ENCODE measurements around the gene P4HA1.
A peak's percentile ranks its signal among the peaks of the same experiment; 100 is the strongest.
"Not testable (repeated sequence)": the region's sequence is repeated elsewhere in the genome, so short reads cannot be mapped to it uniquely, and the experiment has no call there.

Gene P4HA1

DNA sequence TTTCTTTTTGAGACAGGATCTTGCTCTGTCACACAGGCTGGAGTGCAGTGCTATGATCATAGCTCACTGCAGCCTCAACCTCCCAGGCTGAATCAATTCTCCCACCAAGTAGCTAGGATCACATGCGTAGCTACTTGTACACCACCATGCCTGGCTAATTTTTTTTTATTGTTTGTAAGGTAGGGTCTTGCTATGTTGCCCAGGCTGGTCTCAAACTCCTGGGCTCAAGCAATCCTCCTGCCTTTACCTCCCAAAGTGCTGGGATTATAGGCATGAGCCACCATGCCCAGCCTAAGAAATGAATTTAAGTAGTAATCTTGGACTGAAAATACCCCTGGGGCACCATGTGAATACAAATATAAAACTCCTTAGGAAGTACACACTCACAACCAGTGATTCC lies 19.4 kb upstream of the P4HA1 start:
- Histone ChIP-seq H3K36me3 (ENCODE audit: insufficient read depth, low read length) (peaks cover under 1% of the 10 kb centered on the region), H3K27ac (ENCODE audit: low read depth, low read length) (no peak overlapping the region), H3K9ac (ENCODE audit: low read length) (no peak overlapping the region), H3K4me3 (ENCODE audit: low read depth in 1 of 2, low read length in 2 of 2) (no peak overlapping the region), H3K4me1 (ENCODE audit: insufficient read depth, low read length) (no peaks in the 10 kb centered on the region), H3K27me3 (ENCODE audit: control insufficient read depth in 1 of 2, insufficient read depth in 2 of 2, low read length in 2 of 2) (no peaks in the 10 kb centered on the region), H3K9me3 (ENCODE audit: low read length) (no peaks in the 10 kb centered on the region)

DNA sequence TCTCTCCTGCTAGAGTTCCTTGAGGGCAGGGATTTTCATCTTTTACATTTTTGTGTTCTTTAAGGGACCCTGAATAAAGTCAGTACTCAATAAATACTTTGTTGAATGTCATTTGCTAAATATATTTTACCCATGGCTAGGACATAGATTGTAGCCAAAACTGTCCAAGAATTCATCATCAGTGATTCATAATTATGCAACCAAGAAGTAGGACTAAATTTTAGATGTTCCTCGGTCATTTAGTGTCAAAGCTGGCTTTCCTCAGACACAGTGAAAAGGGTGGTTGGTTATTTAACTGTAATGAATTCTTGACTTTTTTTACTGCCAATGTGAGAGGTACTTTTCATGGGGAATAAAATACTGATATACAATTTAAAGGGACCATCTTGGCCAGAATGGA lies 16.9 kb upstream of the P4HA1 start:
- no peak overlapping the region for H3K9ac ChIP-seq (ENCODE audit: low read length)
- no peaks in the 10 kb centered on the region for H3K4me1 ChIP-seq (ENCODE audit: insufficient read depth, low read length)
- H3K27ac ChIP-seq (ENCODE audit: low read depth, low read length) = no peak overlapping the region
- no peaks in the 10 kb centered on the region for H3K9me3 ChIP-seq (ENCODE audit: low read length)
- H3K27me3 ChIP-seq (ENCODE audit: control insufficient read depth in 1 of 2, insufficient read depth in 2 of 2, low read length in 2 of 2) = no peaks in the 10 kb centered on the region
- H3K36me3 ChIP-seq (ENCODE audit: insufficient read depth, low read length) = no peaks in the 10 kb centered on the region
- H3K4me3 ChIP-seq (ENCODE audit: low read depth in 1 of 2, low read length in 2 of 2) = no peak overlapping the region

DNA sequence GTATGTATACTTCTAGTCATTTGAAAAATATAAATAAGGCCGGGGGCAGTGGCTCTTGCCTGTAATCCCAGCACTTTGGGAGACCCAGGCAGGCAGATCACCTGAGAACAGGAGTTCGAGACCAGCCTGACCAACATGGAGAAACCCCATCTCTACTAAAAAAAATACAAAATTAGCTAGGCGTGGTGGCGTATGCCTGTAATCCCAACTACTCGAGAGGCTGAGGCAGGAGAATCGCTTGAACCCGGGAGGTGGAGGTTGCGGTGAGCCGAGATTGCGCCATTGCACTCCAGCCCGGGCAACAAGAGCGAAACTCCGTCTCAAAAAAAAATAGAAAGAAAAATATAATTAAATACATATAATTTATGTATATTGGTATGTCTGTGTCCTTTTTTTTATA lies 15.4 kb upstream of the P4HA1 start:
- not testable (repeated sequence) for H3K9ac ChIP-seq (ENCODE audit: low read length); H3K36me3 ChIP-seq (ENCODE audit: insufficient read depth, low read length); H3K4me3 ChIP-seq (ENCODE audit: low read depth in 1 of 2, low read length in 2 of 2); H3K27me3 ChIP-seq (ENCODE audit: control insufficient read depth in 1 of 2, insufficient read depth in 2 of 2, low read length in 2 of 2); H3K4me1 ChIP-seq (ENCODE audit: insufficient read depth, low read length); H3K9me3 ChIP-seq (ENCODE audit: low read length); H3K27ac ChIP-seq (ENCODE audit: low read depth, low read length)

DNA sequence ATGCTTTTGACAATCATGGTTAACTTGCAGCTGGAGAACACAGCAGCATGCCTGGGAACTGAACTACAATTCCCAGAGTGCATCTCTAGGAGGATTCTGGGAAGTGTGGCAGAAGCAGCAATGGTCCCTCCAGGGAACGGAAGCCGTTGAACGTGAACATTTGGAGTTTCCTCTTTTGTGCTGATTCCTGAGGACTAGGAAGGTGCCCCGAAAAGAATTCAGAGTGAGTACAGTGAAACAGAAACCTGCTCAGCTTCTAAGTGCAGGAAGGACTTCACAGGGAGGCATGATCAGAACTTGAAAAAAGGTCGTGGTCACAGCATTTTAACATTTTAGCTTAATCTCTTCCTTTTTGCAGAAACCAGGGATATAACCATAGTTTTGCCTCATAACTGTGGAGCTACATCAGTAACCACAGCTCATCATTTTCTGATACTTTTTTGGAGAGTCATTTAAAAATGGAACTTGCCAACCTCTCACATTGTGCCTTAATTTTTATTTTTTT lies 13.7 kb upstream of the P4HA1 start, which contains the start of gene NUDT13:
Gene NUDT13, plus strand, starts transcription at position 111 of the 505 bp plus-strand sequence. CDS start 3,911 bp downstream, outside the sequence.
- Histone ChIP-seq H3K4me3 (ENCODE audit: low read depth in 1 of 2, low read length in 2 of 2) (peak within 1 kb of the TSS; percentile 30 to 80), H3K27me3 (ENCODE audit: control insufficient read depth in 1 of 2, insufficient read depth in 2 of 2, low read length in 2 of 2) (no peaks in the 10 kb centered on the region), H3K9ac (ENCODE audit: low read length) (peak within 1 kb of the TSS; percentile 85), H3K36me3 (ENCODE audit: insufficient read depth, low read length) (no peaks in the 10 kb centered on the region), H3K4me1 (ENCODE audit: insufficient read depth, low read length) (no peaks in the 10 kb centered on the region), H3K27ac (ENCODE audit: low read depth, low read length) (peak within 1 kb of the TSS; percentile 86), H3K9me3 (ENCODE audit: low read length) (no peaks in the 10 kb centered on the region)

DNA sequence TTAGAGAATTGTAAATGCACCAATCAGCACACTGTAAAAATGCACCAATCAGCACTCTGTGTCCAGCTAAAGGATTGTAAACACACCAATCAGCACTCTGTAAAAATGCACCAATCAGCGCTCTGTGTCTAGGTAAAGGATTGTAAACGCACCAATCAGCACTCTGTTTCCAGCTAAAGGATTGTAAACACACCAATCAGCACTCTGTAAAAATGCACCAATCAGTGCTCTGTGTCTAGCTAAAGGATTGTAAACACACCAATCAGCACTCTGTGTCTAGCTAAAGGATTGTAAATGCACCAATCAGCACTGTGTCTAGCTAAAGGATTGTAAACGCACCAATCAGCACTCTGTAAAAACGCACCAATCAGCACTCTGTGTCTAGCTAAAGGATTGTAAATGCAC lies 12.6 kb upstream of the P4HA1 start:
- H3K36me3 ChIP-seq (ENCODE audit: insufficient read depth, low read length); H3K9ac ChIP-seq (ENCODE audit: low read length); H3K27ac ChIP-seq (ENCODE audit: low read depth, low read length); H3K4me1 ChIP-seq (ENCODE audit: insufficient read depth, low read length); H3K27me3 ChIP-seq (ENCODE audit: control insufficient read depth in 1 of 2, insufficient read depth in 2 of 2, low read length in 2 of 2); H3K9me3 ChIP-seq (ENCODE audit: low read length); H3K4me3 ChIP-seq (ENCODE audit: low read depth in 1 of 2, low read length in 2 of 2): not testable (repeated sequence)

DNA sequence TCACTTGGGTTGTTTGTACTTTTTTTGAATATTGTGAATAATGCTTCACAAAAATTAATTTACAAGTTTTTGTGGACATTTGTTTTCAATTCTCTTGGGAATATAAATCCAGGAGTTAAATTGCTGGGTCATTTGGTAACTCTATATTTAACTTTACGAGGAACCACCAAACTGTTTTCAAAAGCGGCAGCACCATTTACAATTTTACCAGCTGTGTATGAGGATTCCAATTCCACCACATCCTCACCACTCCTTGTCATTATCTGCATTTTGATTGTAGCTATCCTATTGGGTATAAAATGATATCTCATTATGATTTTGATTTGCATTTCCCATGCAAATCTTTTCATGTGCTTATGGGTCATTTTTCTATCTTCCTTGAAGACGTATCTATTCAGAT lies 9.6 kb upstream of the P4HA1 start:
- H3K9ac ChIP-seq (ENCODE audit: low read length) = no peak overlapping the region
- no peaks in the 10 kb centered on the region for H3K9me3 ChIP-seq (ENCODE audit: low read length)
- no peak overlapping the region for H3K4me3 ChIP-seq (ENCODE audit: low read depth in 1 of 2, low read length in 2 of 2)
- H3K36me3 ChIP-seq (ENCODE audit: insufficient read depth, low read length) = no peaks in the 10 kb centered on the region
- H3K27me3 ChIP-seq (ENCODE audit: control insufficient read depth in 1 of 2, insufficient read depth in 2 of 2, low read length in 2 of 2) = no peaks in the 10 kb centered on the region
- no peaks in the 10 kb centered on the region for H3K4me1 ChIP-seq (ENCODE audit: insufficient read depth, low read length)
- H3K27ac ChIP-seq (ENCODE audit: low read depth, low read length) = no peak overlapping the region

DNA sequence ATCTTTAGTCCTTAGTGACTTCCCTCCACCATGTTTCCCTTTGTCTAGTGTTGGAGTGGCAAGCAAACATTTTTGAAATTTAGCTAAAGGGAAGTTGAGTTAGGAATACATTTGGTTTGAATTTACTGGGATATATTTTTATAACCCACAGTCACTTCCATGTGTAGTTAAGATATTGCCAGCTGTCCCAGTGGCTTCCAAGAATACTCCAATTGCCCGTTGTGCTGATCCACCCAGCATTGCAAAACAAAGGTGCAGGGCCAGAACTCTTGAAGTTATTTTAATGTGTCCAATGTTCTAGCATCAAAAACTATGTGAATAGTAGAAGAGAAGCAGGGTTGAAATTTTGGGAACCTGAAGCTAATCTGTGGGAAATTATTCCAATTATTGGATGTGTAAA lies 2.5 kb upstream of the P4HA1 start:
- no peaks in the 10 kb centered on the region for H3K36me3 ChIP-seq (ENCODE audit: insufficient read depth, low read length)
- H3K9me3 ChIP-seq (ENCODE audit: low read length) = no peaks in the 10 kb centered on the region
- no peaks in the 10 kb centered on the region for H3K27me3 ChIP-seq (ENCODE audit: control insufficient read depth in 1 of 2, insufficient read depth in 2 of 2, low read length in 2 of 2)
- H3K27ac ChIP-seq (ENCODE audit: low read depth, low read length) = no peak overlapping the region
- no peak overlapping the region for H3K9ac ChIP-seq (ENCODE audit: low read length)
- peaks cover 15% of the 10 kb centered on the region for H3K4me1 ChIP-seq (ENCODE audit: insufficient read depth, low read length)
- no peak overlapping the region for H3K4me3 ChIP-seq (ENCODE audit: low read depth in 1 of 2, low read length in 2 of 2)

DNA sequence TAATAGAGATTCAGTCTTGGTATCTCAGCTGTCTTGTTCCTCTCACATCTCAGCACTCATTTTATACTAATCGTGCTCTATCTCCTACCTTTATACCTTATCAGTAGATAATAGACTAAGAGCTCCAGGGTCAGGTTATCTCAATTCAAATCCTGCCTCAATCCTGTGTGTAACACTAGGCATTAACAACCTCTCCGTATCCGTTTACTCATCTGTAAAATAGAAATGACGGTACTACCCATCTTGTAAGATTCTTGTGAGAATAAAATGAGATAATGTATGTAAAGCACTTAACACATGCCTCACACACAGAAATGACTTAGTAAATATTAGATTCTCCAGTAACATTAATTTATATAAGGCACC lies 622 bp upstream of the P4HA1 start:
- Histone ChIP-seq H3K36me3 (ENCODE audit: insufficient read depth, low read length) (no peaks in the 10 kb centered on the region), H3K27ac (ENCODE audit: low read depth, low read length) (peak overlapping the region; percentile 100), H3K9me3 (ENCODE audit: low read length) (no peaks in the 10 kb centered on the region), H3K4me3 (ENCODE audit: low read depth in 1 of 2, low read length in 2 of 2) (peak overlapping the region in 1 of 2 donors; percentile 86), H3K9ac (ENCODE audit: low read length) (no peak overlapping the region), H3K27me3 (ENCODE audit: control insufficient read depth in 1 of 2, insufficient read depth in 2 of 2, low read length in 2 of 2) (no peaks in the 10 kb centered on the region), H3K4me1 (ENCODE audit: insufficient read depth, low read length) (peaks cover 18% of the 10 kb centered on the region)

DNA sequence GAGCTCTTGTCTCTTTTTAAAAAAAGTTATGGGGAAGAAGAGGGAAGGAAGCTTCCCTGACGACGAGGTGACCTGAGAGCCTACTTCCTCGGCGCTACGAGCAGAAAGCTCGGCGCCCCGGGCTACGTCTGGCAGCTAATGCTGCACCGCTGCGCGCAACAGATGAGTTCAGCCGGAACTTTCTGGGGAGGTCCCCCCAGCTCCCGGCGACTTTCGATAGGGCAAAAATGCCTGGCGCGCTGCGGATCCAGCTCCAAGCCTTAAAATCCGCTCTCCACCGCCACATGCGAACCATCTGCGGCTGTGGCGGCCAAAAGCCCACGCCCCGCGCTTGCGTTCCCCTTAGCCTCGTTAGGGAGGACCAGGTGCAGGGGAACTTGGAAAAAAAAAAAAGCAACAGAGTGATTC lies 621 bp downstream of the P4HA1 start:
- Histone ChIP-seq H3K9me3 (ENCODE audit: low read length) (no peaks in the 10 kb centered on the region), H3K27me3 (ENCODE audit: control insufficient read depth in 1 of 2, insufficient read depth in 2 of 2, low read length in 2 of 2) (no peaks in the 10 kb centered on the region), H3K9ac (ENCODE audit: low read length) (peak overlapping the region; percentile 91), H3K27ac (ENCODE audit: low read depth, low read length) (peak overlapping the region; percentile 100), H3K4me3 (ENCODE audit: low read depth in 1 of 2, low read length in 2 of 2) (peak overlapping the region; percentile 86 to 92), H3K36me3 (ENCODE audit: insufficient read depth, low read length) (no peaks in the 10 kb centered on the region), H3K4me1 (ENCODE audit: insufficient read depth, low read length) (peaks cover 18% of the 10 kb centered on the region)

DNA sequence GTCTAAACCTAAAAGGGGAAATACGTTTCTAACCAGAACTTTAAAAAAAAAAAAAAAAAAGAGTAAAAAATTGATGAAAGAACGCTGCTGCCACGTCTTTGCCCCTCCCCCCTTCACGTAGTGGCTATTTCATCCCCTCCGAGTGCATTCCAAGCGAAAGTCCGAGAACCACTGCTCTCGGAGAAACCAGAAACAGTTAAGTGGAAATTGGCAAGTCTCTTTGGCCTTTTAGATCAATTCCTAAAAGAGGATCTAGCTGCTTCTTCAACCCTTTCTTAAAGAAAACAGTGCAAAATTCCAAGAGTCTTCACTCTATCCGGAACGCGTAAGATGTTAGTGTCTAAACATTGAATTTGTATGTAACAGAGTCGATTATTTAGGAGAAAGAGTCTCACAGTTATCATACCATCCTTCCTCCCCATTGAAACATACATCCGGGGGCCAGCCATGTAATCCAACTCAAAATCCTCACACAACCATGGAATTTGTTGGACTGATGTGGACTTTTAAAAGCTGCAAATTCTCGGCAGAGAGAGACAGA lies 1.1 kb downstream of the P4HA1 start:
- no peaks in the 10 kb centered on the region for H3K36me3 ChIP-seq (ENCODE audit: insufficient read depth, low read length)
- peaks cover 18% of the 10 kb centered on the region for H3K4me1 ChIP-seq (ENCODE audit: insufficient read depth, low read length)
- no peaks in the 10 kb centered on the region for H3K27me3 ChIP-seq (ENCODE audit: control insufficient read depth in 1 of 2, insufficient read depth in 2 of 2, low read length in 2 of 2)
- no peaks in the 10 kb centered on the region for H3K9me3 ChIP-seq (ENCODE audit: low read length)
- H3K9ac ChIP-seq (ENCODE audit: low read length) = peak overlapping the region; percentile 91
- H3K27ac ChIP-seq (ENCODE audit: low read depth, low read length) = peak overlapping the region; percentile 100
- peak overlapping the region; percentile 86 to 92 for H3K4me3 ChIP-seq (ENCODE audit: low read depth in 1 of 2, low read length in 2 of 2)

DNA sequence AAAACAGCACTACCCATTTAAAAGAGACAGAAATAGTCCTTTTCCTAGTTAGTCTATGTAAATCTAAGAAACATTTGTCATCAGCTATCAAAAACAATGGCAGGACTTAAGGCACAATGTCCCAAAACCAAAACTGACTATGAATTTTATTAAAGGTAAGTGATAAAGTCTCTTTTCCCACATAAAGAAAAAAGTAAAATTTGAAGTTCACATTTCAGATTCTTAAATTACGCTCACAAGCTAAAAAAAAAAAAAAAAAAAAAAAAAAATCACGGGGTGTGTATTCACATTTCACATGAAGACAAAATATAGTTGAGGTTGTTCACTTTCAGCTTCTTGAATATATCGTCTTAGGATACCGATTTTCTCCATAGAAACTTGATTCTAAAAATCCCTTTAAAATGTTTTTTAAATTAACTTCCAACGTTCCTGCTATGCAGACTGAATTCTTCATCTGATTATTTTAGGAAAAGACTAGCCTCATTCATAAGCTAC lies 1.6 kb downstream of the P4HA1 start:
- Histone ChIP-seq H3K27ac (ENCODE audit: low read depth, low read length) (peak overlapping the region; percentile 100), H3K9ac (ENCODE audit: low read length) (peak overlapping the region; percentile 91), H3K4me1 (ENCODE audit: insufficient read depth, low read length) (peaks cover 18% of the 10 kb centered on the region), H3K27me3 (ENCODE audit: control insufficient read depth in 1 of 2, insufficient read depth in 2 of 2, low read length in 2 of 2) (no peaks in the 10 kb centered on the region), H3K4me3 (ENCODE audit: low read depth in 1 of 2, low read length in 2 of 2) (peak overlapping the region; percentile 86 to 92), H3K36me3 (ENCODE audit: insufficient read depth, low read length) (no peaks in the 10 kb centered on the region), H3K9me3 (ENCODE audit: low read length) (no peaks in the 10 kb centered on the region)
